Renal cortex interstitium (tissue), 11 donors: ENCODE measurements around the gene TARBP2. TPM values are rescaled to one million over a fixed set of nuclear protein-coding genes. Genes with fewer than 3 reads are reported as not detected.
"Not testable (repeated sequence)": the region's sequence is repeated elsewhere in the genome, so short reads cannot be mapped to it uniquely, and the experiment has no call there.

Experiments
- DNase-seq, 11 donors: peaks; one replicate each; pipeline ENCODE4 v3.0.0-alpha.2; 2013; ENCODE audit warnings: low read depth in 9 of 11, low spot score in 4 of 11; ENCODE audit errors: extremely low read depth in 1 of 11
- polyA plus RNA-seq, 3 donors: library from polyadenylated mRNA; unstranded; fragments of 120-200 nt; gene quantifications; one replicate each; pipeline ENCODE4 v1.2.1, GENCODE V29; 2013; ENCODE audit not compliant: insufficient read length in 3 of 3

TARBP2 gene
- polyA plus RNA-seq, 3 donors: 43.4 to 54.1 (median 49.4) TPM

- no peak for DNase-seq
These were observed 34.4 kb upstream of the TARBP2 start for GRCh38 chr12:53466640-53467039.

- DNase-seq: no peak
These were observed 34.0 kb upstream of the TARBP2 start for GRCh38 chr12:53467082-53467481.

GRCh38 chr12:53467880-53468279 is 33.2 kb upstream of the TARBP2 start:
- no peak for DNase-seq

DNA sequence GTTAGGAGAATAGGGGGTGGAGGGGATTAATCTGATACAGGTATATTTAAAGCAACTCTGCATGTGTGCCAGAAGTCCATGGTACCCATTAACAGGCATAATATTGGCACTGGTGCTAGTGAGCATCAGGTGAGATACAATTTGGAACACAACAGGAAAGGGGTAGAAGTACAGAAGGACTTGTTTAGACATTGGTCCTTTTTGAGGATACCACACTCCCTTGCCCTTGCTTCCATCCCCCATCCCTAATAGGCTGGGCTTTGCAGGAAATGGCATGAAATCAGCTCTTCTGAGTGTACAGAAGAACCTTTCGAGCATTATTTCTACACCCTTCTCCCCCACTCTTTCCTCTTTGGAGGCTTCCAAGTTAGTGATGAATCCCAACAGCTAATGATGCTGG is 32.8 kb upstream of the TARBP2 start:
- no peak for DNase-seq

- no peak for DNase-seq
These were observed 29.0 kb upstream of the TARBP2 start for GRCh38 chr12:53472056-53472582.

- no peak for DNase-seq
These were observed 27.0 kb upstream of the TARBP2 start for GRCh38 chr12:53474077-53474476.

GRCh38 chr12:53474819-53475218 is 26.3 kb upstream of the TARBP2 start:
- no peak for DNase-seq

- no peak for DNase-seq
These were observed 24.3 kb upstream of the TARBP2 start for GRCh38 chr12:53476769-53477209.

- DNase-seq: no peak
These were observed 22.2 kb upstream of the TARBP2 start for GRCh38 chr12:53478865-53479264.

GRCh38 chr12:53479331-53479730 is 21.8 kb upstream of the TARBP2 start:
- DNase-seq: no peak

- no peak for DNase-seq
These were observed 20.3 kb upstream of the TARBP2 start for GRCh38 chr12:53480491-53481442.

GRCh38 chr12:53481458-53481857 is 19.6 kb upstream of the TARBP2 start:
- not testable (repeated sequence) for DNase-seq

GRCh38 chr12:53481939-53482586 is 19.0 kb upstream of the TARBP2 start:
- DNase-seq: no peak

GRCh38 chr12:53482626-53483168 is 18.4 kb upstream of the TARBP2 start:
- DNase-seq: no peak

DNA sequence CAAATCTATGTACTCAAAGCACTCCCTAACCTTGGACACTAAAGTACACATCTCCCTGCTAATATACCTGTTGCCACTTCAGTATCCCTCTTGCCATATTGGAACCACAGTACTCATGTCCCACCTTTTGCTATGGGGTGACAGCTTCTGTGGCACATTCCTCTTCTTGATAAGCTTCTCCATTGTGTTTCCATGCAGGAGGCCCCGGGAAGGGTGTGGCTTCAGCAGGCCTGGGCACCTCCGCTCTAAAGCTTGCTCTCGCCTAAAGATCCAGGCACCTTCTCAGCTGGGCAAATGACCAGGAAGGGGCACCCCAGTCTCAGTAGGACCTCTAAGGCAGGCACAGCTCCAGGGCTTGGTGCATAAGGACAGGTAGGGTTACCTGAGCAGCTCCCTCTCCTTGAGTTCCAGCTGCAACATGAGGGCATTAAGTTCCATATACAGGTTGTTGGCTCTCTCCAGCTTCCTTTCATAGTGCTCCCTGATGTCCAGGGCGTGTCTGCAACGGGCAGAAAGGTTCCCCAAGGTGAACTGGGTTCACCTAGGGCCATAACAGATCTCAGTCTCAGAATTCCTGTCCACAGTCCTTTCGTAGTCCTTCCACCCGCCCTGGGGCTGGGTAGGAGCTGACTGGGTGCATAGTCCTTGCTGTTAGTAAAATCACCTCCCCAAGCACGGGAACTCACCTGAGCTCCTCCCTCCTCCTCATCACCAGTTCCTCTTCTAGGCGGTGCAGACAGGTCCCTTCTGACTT is 17.7 kb upstream of the TARBP2 start:
- DNase-seq: no peak

GRCh38 chr12:53483979-53484377 is 17.1 kb upstream of the TARBP2 start:
- no peak for DNase-seq

DNA sequence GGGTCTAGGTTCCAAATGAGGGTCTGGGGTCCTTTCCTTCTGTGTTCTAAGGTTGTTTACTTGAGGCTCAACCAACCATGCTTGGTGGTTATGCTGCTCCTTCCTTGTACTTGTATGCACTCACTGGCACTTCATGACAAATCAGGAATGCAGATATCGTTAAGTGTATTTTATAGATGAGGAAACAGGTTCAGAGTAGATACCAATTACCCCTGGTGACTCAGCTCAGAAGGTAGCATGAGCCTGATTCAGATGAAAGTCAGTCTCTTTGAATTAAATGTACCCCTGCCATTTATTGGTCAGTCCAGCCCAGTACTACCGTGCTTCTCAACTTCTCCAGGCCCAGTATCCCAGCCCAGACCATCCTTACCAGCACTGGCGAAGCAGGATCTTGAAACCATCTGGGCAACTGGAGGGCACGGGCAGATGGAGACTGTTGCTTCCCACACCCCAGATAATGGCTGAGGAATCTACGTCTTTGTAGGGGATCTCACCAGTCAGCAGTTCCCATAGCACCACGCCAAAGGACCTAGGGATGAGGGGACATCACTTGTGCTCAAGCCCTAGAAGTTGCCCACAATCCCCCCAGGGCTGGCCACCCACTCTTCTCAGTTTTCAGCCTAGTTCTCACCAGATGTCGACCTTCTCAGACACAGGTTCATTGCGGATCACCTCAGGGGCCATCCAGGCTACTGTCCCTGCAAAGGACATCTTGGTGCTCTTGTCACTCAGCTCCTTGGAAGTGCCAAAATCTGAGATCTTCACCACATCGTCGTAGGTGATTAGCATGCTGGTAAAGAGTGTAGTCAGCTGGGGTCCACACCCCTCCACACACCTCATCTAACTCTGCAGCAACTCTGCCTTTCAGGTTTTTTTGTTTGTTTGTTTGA is 16.2 kb upstream of the TARBP2 start:
- DNase-seq: no peak
